GM10248 (cell line): ENCODE data around the gene PRDM16.
A peak's percentile ranks its signal among the peaks of the same experiment; 100 is the strongest.

Experiments
- CTCF ChIA-PET: fragments of 300-600 bp; sonication (Branson Sonifier 250); formaldehyde crosslinking; extraction: SDS; loops from one replicate; lab custom pipeline; 2021; ENCODE audit warnings: antibody characterized with exemption; lab: Yijun Ruan, JAX
- POLR2A ChIA-PET: fragments of 350-650 bp; sonication (Branson Sonifier 250); formaldehyde crosslinking; extraction: SDS; loops from one replicate; lab custom pipeline; 2020; ENCODE audit warnings: antibody characterized with exemption; lab: Yijun Ruan, JAX
- DNase-seq: peaks from one replicate; pipeline ENCODE4 v3.0.0; 2012; ENCODE audit errors: extremely low spot score
- TF ChIP-seq, protein P1 (sequence below): IDR thresholded peaks from 2 replicates; pipeline ENCODE4 v1.5.1; 2012; ENCODE audit warnings: mild to moderate bottlenecking, low read depth; ENCODE audit errors: extremely low read depth, missing control alignments, control extremely low read depth

PRDM16 gene

DNA sequence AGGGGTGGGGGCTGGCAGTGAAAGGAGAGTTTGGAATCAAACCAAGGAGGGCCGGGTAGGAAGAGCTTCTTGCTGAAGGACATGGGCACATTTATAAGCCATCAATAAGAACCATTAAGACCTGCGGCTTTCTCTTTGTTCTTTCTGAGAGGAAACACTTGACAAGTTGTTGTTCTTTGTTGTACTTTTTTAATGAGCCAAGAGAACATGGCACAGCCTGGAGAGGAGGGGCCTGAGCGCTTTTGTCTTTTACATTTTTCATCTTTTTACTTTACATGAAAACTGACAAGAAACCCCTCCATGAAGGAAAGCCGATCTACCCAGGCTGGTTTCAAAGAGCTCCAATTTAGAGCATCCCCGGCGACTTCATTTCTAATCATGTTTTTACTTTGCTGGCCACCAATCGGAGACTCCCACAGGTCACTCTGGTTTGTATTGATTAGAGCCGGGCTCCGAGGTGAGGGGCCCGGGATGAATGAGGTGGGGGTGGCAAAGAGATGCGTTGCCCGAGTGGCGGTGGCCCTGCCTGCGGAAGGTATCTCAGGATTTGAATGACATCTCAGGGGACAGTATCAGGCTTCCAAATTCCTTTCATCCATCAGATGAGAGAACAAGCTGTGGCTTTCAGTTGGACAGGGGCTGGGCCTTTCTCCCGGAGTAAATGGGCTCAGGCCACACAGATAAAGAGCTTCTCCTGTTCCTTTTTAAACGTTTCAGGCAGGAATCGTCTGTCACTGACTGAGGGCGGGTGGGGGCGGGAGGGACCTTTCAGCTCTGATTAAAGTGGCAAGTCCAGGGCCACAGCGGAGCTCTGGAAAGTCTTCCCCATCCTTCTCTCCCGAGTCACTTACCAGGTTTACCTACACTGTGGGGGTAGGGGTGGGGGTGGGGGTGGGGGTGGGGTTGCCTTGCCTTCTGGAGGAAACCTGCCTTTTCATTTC, 246.7 kb downstream of the PRDM16 start:
- no peak for DNase-seq
- TF ChIP-seq, protein P1, sequence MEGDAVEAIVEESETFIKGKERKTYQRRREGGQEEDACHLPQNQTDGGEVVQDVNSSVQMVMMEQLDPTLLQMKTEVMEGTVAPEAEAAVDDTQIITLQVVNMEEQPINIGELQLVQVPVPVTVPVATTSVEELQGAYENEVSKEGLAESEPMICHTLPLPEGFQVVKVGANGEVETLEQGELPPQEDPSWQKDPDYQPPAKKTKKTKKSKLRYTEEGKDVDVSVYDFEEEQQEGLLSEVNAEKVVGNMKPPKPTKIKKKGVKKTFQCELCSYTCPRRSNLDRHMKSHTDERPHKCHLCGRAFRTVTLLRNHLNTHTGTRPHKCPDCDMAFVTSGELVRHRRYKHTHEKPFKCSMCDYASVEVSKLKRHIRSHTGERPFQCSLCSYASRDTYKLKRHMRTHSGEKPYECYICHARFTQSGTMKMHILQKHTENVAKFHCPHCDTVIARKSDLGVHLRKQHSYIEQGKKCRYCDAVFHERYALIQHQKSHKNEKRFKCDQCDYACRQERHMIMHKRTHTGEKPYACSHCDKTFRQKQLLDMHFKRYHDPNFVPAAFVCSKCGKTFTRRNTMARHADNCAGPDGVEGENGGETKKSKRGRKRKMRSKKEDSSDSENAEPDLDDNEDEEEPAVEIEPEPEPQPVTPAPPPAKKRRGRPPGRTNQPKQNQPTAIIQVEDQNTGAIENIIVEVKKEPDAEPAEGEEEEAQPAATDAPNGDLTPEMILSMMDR, result no peak
- CTCF ChIA-PET, result no interaction called here
- POLR2A ChIA-PET, result no interaction called here

GRCh38 chr1:3316340-3316943, 247.4 kb downstream of the PRDM16 start:
- DNase-seq, result no peak
- ChIA-PET CTCF (no interaction called here), POLR2A (no interaction called here)
- TF ChIP-seq, protein P1, result no peak

- ChIA-PET CTCF (no interaction called here), POLR2A (no interaction called here)
- no peak for DNase-seq
- TF ChIP-seq, protein P1, result no peak
These were observed 248.5 kb downstream of the PRDM16 start for GRCh38 chr1:3317456-3317855.

GRCh38 chr1:3318329-3318728, 249.3 kb downstream of the PRDM16 start:
- ChIA-PET CTCF (no interaction called here), POLR2A (no interaction called here)
- no peak for DNase-seq
- TF ChIP-seq, protein P1, result no peak

DNA sequence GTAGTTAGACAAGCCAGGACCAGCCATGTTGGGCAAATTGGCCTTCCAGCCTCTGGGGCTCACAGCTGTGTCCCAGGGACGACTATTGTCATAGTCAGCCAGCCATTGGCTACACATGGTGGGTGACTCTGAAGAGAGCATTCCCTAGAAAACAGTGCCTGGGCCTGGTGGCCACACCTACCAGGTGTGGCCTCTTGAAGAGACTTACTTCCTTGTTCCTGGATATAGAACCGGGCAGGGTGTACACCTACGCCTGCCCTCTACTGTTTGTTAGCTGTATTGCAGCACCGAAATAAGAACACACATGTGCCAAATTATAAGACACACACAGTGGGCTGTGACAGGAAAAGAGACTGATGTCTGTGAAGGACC, 250.9 kb downstream of the PRDM16 start:
- peak; percentile 60 for DNase-seq
- ChIA-PET POLR2A (no interaction called here), CTCF (no interaction called here)
- TF ChIP-seq, protein P1, result no peak

DNA sequence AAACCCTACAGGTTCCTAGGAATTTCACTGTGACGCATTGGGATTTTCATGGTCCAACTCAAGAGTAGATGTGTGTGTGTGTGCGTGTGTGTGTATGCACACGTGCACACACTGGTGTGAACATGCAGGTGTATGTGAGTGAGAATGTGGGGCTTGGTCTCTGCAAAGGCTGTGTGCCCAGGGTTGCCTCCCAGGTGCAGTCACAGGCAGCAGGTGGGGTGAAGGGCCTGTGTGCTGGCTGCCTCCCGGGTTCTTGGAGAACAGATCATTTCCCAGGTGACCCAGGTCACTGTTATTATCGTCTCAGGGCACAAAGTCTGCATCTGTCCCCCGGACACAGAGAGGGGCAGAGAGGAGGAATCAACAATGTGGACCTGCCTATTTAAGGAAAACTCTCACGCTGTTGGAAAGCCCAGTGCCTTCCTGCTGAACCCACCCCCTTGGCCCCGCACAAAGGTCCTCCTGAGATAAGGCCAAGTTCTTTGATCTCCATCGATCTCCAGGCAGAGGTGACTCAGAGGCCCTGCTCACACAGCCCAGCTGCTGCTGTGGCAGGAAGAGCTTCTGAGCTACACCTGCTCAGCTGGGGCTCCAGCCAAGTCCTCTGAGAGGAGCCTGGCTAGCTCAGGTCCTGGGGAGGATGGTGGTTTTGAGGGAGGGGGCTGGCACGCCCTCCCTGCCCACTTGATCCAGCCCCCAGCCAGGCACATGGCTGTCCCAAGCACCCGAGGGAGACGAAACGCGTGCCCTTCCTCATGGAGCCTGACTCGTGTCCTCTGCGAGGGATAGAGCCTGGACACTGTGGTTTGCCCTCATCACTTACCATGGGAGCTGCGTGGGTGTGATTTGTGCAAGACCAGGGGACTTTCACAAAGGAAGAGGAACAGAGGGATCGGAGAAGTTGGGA, 251.5 kb downstream of the PRDM16 start:
- POLR2A ChIA-PET, result no interaction called here

More for the DNA sequence above, 251.5 kb downstream of the PRDM16 start:
- CTCF ChIA-PET, result no interaction called here
- DNase-seq, result no peak
- TF ChIP-seq, protein P1, result no peak
